A549 (cell line): ENCODE results near the gene RABGAP1. TPM values are rescaled to one million over a fixed set of nuclear protein-coding genes. Genes with fewer than 3 reads are reported as not detected.
A peak's percentile ranks its signal among the peaks of the same experiment; 100 is the strongest.

Source experiments
- ATAC-seq, 2 experiments: fragments of 200-7000 bp in 1 of 2; fragments of >200 bp in 1 of 2; cut with Nextera tagmentation in 1 of 2; cut with Tn5 transposase in 1 of 2; 3 replicates each; pipeline versions ENCODE4 v1.8.0 to v1.9.1; 2018 to 2020; ENCODE audit warnings: mild to moderate bottlenecking in 1 of 2, moderate library complexity in 1 of 2
- CTCF ChIA-PET: fragments of 300-600 bp; sonication (Branson Sonifier 250); formaldehyde crosslinking; extraction: SDS; loops from one replicate; lab custom pipeline; 2021; ENCODE audit warnings: antibody characterized with exemption, inconsistent platforms; lab: Yijun Ruan, JAX
- POLR2A ChIA-PET: fragments of 350-600 bp; formaldehyde crosslinking; extraction: SDS; loops from one replicate; lab custom pipeline; 2021; ENCODE audit warnings: antibody characterized with exemption, inconsistent platforms; lab: Yijun Ruan, JAX
- DNase-seq, 2 experiments: peaks; one replicate each; pipeline versions ENCODE4 v3.0.0 to v3.0.0-alpha.2; 2011 to 2016; ENCODE audit warnings: low read depth in 1 of 2, low spot score in 1 of 2
- FAIRE-seq: peaks from 2 replicates; lab custom pipeline; 2011; peaks lifted over from hg19 to GRCh38; lab: Jason Lieb, UNC
- H3K27ac ChIP-seq, 2 experiments: fragments of >200 bp; sonication (Bioruptor Twin); formaldehyde crosslinking; 3 replicates each; pipeline ENCODE4 v1.5.1; 2016 to 2017
- H3K4me1 ChIP-seq: fragments of >200 bp; sonication (Bioruptor Twin); formaldehyde crosslinking; 3 replicates; pipeline ENCODE4 v1.6.1; 2016
- H3K4me2 ChIP-seq: fragments of >200 bp; sonication (Bioruptor Twin); formaldehyde crosslinking; 3 replicates; pipeline ENCODE4 v1.6.1; 2016
- H3K4me3 ChIP-seq: fragments of >200 bp; sonication (Bioruptor Twin); formaldehyde crosslinking; 3 replicates; pipeline ENCODE4 v1.5.1; 2016
- H3K9me3 ChIP-seq: fragments of >200 bp; sonication (Bioruptor Twin); formaldehyde crosslinking; 3 replicates; pipeline ENCODE4 v1.6.1; 2016
- BHLHE40 ChIP-seq: IDR thresholded peaks from 2 replicates; pipeline ENCODE4 v1.6.1; 2012; ENCODE audit warnings: low read depth, low read length, inconsistent platforms
- CBX2 ChIP-seq: fragments of 200-600 bp; sonication (generic); IDR thresholded peaks from 2 replicates; pipeline ENCODE4 v1.6.1; 2016; ENCODE audit warnings: low read depth, mild to moderate bottlenecking, borderline replicate concordance
- CBX8 ChIP-seq: fragments of 200-600 bp; sonication (generic); IDR thresholded peaks from 2 replicates; pipeline ENCODE4 v1.6.1; 2016
- CHD2 ChIP-seq: fragments of 150-350 bp; IDR thresholded peaks from 2 replicates; pipeline ENCODE4 v1.6.1; 2014; ENCODE audit warnings: low read length; ENCODE audit not compliant: partially characterized antibody
- CHD4 ChIP-seq: fragments of 200-600 bp; sonication (generic); IDR thresholded peaks from 2 replicates; pipeline ENCODE4 v1.6.1; 2016; ENCODE audit warnings: antibody characterized with exemption, mild to moderate bottlenecking, borderline replicate concordance
- EP300 ChIP-seq, 2 experiments: fragments of >200 bp; sonication (Bioruptor Twin); formaldehyde crosslinking; IDR thresholded peaks; 2 replicates in 1 of 2; 3 replicates in 1 of 2; pipeline ENCODE4 v1.6.1; 2016 to 2017
- FOSB ChIP-seq: fragments of 250-450 bp; sonication (Bioruptor Pico); IDR thresholded peaks from 2 replicates; pipeline ENCODE4 v1.5.0; 2020; ENCODE audit warnings: mild to moderate bottlenecking, moderate library complexity
- HEYL ChIP-seq: fragments of 250-450 bp; sonication (Bioruptor Pico); IDR thresholded peaks from 2 replicates; pipeline ENCODE4 v1.8.0; 2021; ENCODE audit warnings: mild to moderate bottlenecking, moderate library complexity
- HOXB13 ChIP-seq: fragments of 250-450 bp; sonication (Bioruptor Pico); IDR thresholded peaks from 2 replicates; pipeline ENCODE4 v1.5.0; 2020; ENCODE audit warnings: low read depth, mild to moderate bottlenecking, moderate library complexity
- HOXB5 ChIP-seq: fragments of 250-450 bp; sonication (Bioruptor Pico); IDR thresholded peaks from 2 replicates; pipeline ENCODE4 v1.5.0; 2020; ENCODE audit warnings: mild to moderate bottlenecking, moderate library complexity
- KDM5A ChIP-seq: fragments of 200-600 bp; sonication (generic); IDR thresholded peaks from 2 replicates; pipeline ENCODE4 v1.6.1; 2016; ENCODE audit warnings: antibody characterized with exemption, mild to moderate bottlenecking
- MAFK ChIP-seq: fragments of 450-650 bp; IDR thresholded peaks from 2 replicates; pipeline ENCODE4 v1.6.1; 2014; ENCODE audit not compliant: partially characterized antibody
- MAX ChIP-seq: IDR thresholded peaks from 2 replicates; pipeline ENCODE4 v1.6.1; 2012
- MAZ ChIP-seq: fragments of 150-350 bp; IDR thresholded peaks from 2 replicates; pipeline ENCODE4 v1.6.1; 2014; ENCODE audit warnings: antibody characterized with exemption, low read depth, low read length, borderline replicate concordance
- NPAS2 ChIP-seq: fragments of 250-450 bp; sonication (Bioruptor Pico); IDR thresholded peaks from 2 replicates; pipeline ENCODE4 v1.8.0; 2022; ENCODE audit warnings: mild to moderate bottlenecking, moderate library complexity, borderline replicate concordance
- RCOR1 ChIP-seq: fragments of 150-350 bp; IDR thresholded peaks from 2 replicates; pipeline ENCODE4 v1.6.1; 2014; ENCODE audit warnings: antibody characterized with exemption, low read length, low read depth
- RFX5 ChIP-seq: fragments of 450-650 bp; IDR thresholded peaks from 2 replicates; pipeline ENCODE4 v1.7.1; 2014; ENCODE audit warnings: antibody characterized with exemption, mild to moderate bottlenecking, moderate library complexity
- SREBF2 ChIP-seq: fragments of 450-650 bp; IDR thresholded peaks from 2 replicates; pipeline ENCODE4 v1.6.1; 2014; ENCODE audit warnings: mild to moderate bottlenecking, moderate library complexity
- TFCP2L1 ChIP-seq: fragments of 250-450 bp; sonication (Bioruptor Pico); IDR thresholded peaks from 2 replicates; pipeline ENCODE4 v1.5.0; 2021; ENCODE audit warnings: mild to moderate bottlenecking
- TP53 ChIP-seq: fragments of 250-450 bp; sonication (Bioruptor Pico); IDR thresholded peaks from 2 replicates; pipeline ENCODE4 v1.5.0; 2021; ENCODE audit warnings: mild to moderate bottlenecking, moderate library complexity
- WGBS: methylation state at CpG from one replicate; pipeline ENCODE4 v1.1.6; 2017; ENCODE audit errors: missing lambda C conversion rate; 5-methylcytosine and 5-hydroxymethylcytosine counted together
- polyA plus RNA-seq, 4 experiments: library from polyadenylated mRNA; depleted of rRNA in 3 of 4; stranded (reverse); fragments of >200 nt; fragmentation: RNase III in 1 of 4; extraction: RNeasy Plus Mini Kit Qiagen cat#74134 plus additional on column Dnase treatment in 1 of 4; gene quantifications; 2 replicates in 3 of 4; 3 replicates in 1 of 4; pipeline ENCODE4 v1.2.3, GENCODE V29; 2011 to 2017
- TF ChIP-seq, protein P1 (sequence below): fragments of 200-600 bp; sonication (generic); IDR thresholded peaks from 2 replicates; pipeline ENCODE4 v1.6.1; 2016; ENCODE audit warnings: antibody characterized with exemption, mild to moderate bottlenecking, moderate library complexity
- TF ChIP-seq, protein P2 (sequence below): fragments of 250-450 bp; sonication (Bioruptor Pico); IDR thresholded peaks from 2 replicates; pipeline ENCODE4 v1.5.0; 2020; ENCODE audit warnings: low read depth, mild to moderate bottlenecking, moderate library complexity
- TF ChIP-seq, protein P3 (sequence below): fragments of >200 bp; sonication (Bioruptor Twin); formaldehyde crosslinking; IDR thresholded peaks from 2 replicates; pipeline ENCODE4 v1.6.1; 2016
- TF ChIP-seq, protein P4 (sequence below): IDR thresholded peaks from 2 replicates; pipeline ENCODE4 v1.6.1; 2012; ENCODE audit warnings: low read depth, borderline replicate concordance

The RABGAP1 gene
- polyA plus RNA-seq, 2 of the 4 experiments (the other 2 are of a cell fraction) = 17.5 to 39.9 TPM

- no peak for ATAC-seq
- ChIA-PET POLR2A (no interaction called here), CTCF (interaction anchor here (2.1 to 2.4 kb wide), 2 partner anchors 16 to 252 kb away, joined by 7 to 11 read pairs; no protein-coding TSS in a partner anchor)
- TF ChIP-seq, protein P1, sequence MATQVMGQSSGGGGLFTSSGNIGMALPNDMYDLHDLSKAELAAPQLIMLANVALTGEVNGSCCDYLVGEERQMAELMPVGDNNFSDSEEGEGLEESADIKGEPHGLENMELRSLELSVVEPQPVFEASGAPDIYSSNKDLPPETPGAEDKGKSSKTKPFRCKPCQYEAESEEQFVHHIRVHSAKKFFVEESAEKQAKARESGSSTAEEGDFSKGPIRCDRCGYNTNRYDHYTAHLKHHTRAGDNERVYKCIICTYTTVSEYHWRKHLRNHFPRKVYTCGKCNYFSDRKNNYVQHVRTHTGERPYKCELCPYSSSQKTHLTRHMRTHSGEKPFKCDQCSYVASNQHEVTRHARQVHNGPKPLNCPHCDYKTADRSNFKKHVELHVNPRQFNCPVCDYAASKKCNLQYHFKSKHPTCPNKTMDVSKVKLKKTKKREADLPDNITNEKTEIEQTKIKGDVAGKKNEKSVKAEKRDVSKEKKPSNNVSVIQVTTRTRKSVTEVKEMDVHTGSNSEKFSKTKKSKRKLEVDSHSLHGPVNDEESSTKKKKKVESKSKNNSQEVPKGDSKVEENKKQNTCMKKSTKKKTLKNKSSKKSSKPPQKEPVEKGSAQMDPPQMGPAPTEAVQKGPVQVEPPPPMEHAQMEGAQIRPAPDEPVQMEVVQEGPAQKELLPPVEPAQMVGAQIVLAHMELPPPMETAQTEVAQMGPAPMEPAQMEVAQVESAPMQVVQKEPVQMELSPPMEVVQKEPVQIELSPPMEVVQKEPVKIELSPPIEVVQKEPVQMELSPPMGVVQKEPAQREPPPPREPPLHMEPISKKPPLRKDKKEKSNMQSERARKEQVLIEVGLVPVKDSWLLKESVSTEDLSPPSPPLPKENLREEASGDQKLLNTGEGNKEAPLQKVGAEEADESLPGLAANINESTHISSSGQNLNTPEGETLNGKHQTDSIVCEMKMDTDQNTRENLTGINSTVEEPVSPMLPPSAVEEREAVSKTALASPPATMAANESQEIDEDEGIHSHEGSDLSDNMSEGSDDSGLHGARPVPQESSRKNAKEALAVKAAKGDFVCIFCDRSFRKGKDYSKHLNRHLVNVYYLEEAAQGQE = no peak
- TF ChIP-seq, protein P2, sequence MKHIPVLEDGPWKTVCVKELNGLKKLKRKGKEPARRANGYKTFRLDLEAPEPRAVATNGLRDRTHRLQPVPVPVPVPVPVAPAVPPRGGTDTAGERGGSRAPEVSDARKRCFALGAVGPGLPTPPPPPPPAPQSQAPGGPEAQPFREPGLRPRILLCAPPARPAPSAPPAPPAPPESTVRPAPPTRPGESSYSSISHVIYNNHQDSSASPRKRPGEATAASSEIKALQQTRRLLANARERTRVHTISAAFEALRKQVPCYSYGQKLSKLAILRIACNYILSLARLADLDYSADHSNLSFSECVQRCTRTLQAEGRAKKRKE (CRISPR knock-in tag) = no peak
- TF ChIP-seq HOXB13 (CRISPR knock-in tag) = no peak
- TF ChIP-seq CHD2 = no peak
- no peak for TF ChIP-seq FOSB (CRISPR knock-in tag)
- no peak for TF ChIP-seq CHD4
- TF ChIP-seq, protein P3, sequence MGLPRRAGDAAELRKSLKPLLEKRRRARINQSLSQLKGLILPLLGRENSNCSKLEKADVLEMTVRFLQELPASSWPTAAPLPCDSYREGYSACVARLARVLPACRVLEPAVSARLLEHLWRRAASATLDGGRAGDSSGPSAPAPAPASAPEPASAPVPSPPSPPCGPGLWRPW = no peak
- TF ChIP-seq MAFK = no peak
- TF ChIP-seq TFCP2L1 = no peak
- TF ChIP-seq MAZ = no peak
- no peak for TF ChIP-seq HEYL (CRISPR knock-in tag)
- TF ChIP-seq SREBF2 = no peak
- TF ChIP-seq KDM5A = no peak
- TF ChIP-seq, all 56 proteins: peak for 0
- FAIRE-seq (no peak), DNase-seq (no peak)
- H3K4me3 ChIP-seq = no peak overlapping the region
- WGBS = 100% methylated on average over 4 of the region's 4 CpGs
- H3K27ac ChIP-seq = no peak overlapping the region
- no peak overlapping the region for H3K4me2 ChIP-seq
- no peaks in the 10 kb centered on the region for H3K9me3 ChIP-seq
- H3K4me1 ChIP-seq = peaks cover 16% of the 10 kb centered on the region; the same call in 2 of the 3 replicates
These were observed 157.3 kb downstream of the RABGAP1 start for GRCh38 chr9:123098096-123098459.

GRCh38 chr9:123099042-123099441 is 158.2 kb downstream of the RABGAP1 start:
- FAIRE-seq = no peak
- POLR2A ChIA-PET = no interaction called here
- 95% methylated on average over 6 of the region's 6 CpGs for WGBS
- Histone ChIP-seq H3K27ac (no peak overlapping the region), H3K4me3 (no peak overlapping the region), H3K4me1 (peaks cover 16% of the 10 kb centered on the region; the same call in 2 of the 3 replicates), H3K4me2 (no peak overlapping the region), H3K9me3 (no peaks in the 10 kb centered on the region)
- TF ChIP-seq BHLHE40 (no peak), CBX8 (no peak), RFX5 (no peak), EP300 (IDR thresholded peaks at IDR 0.05) (no peak), TP53 (CRISPR knock-in tag) (no peak), HOXB5 (CRISPR knock-in tag) (no peak)
- CTCF ChIA-PET = interaction anchor here (1.4 to 8.8 kb wide), 4 partner anchors 8 to 286 kb away, joined by 4 to 88 read pairs (median 9); no protein-coding TSS in a partner anchor
- no peak for DNase-seq
- no peak for ATAC-seq

DNA sequence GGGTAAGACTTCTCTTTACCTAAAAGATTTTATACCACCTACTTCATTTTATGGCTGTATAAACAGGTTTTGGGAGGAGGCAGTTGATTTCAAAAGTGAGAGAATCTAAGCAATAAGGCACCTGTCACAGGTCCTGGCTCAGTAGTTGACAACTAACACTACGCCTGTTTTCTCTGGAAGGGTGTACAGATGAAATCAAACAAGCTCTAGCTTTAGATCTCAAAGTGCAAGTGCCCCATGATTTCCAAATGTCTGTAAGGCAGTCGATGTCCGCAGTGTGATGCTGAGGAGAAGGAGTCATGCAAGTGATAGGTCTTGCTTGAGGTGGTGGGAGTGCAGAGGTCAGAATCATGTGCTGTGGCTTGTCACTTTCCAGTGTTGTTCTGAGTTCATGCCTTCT is 158.7 kb downstream of the RABGAP1 start:
- TF ChIP-seq RCOR1 = no peak
- TF ChIP-seq, protein P4, sequence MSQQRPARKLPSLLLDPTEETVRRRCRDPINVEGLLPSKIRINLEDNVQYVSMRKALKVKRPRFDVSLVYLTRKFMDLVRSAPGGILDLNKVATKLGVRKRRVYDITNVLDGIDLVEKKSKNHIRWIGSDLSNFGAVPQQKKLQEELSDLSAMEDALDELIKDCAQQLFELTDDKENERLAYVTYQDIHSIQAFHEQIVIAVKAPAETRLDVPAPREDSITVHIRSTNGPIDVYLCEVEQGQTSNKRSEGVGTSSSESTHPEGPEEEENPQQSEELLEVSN = no peak
- no peak for TF ChIP-seq NPAS2 (CRISPR knock-in tag)
- no peak for TF ChIP-seq MAX
- TF ChIP-seq CBX2 = no peak
- Histone ChIP-seq H3K9me3 (no peaks in the 10 kb centered on the region), H3K4me2 (no peak overlapping the region), H3K4me1 (peaks cover 16% of the 10 kb centered on the region; the same call in 2 of the 3 replicates), H3K4me3 (no peak overlapping the region), H3K27ac (no peak overlapping the region)
- POLR2A ChIA-PET = no interaction called here
- no peak for FAIRE-seq
- CTCF ChIA-PET = interaction anchor here (0.9 to 8.8 kb wide), 6 partner anchors 9 to 286 kb away, joined by 4 to 88 read pairs (median 4); no protein-coding TSS in a partner anchor
- no peak for DNase-seq
- ATAC-seq = peak in 1 of 2 experiments; percentile 17; a peak in 1 of 6 replicates
- 95% methylated on average over 3 of the region's 3 CpGs for WGBS
